Activated naive CD8-positive, alpha-beta T cell treated with anti-CD3 and anti-CD28 coated beads, Interleukin-2, amount 10 ng/mL, durations not matched to agents 7 days and 5 days (primary cell): Measurements from ENCODE around the gene TLR7. TPM values are rescaled to one million over a fixed set of nuclear protein-coding genes. Genes with fewer than 3 reads are reported as not detected.

Experiments
- ATAC-seq: fragments of 150-1000 bp; cut with Tn5 transposase; one replicate; pipeline ENCODE4 v1.10.0; 2021; ENCODE audit warnings: low read depth, moderate library complexity
- POLR2A ChIA-PET: fragments of 350-600 bp; sonication (Branson Sonifier 250); formaldehyde crosslinking; loops from one replicate; lab custom pipeline; 2021; ENCODE audit warnings: antibody characterized with exemption; lab: Charles Lee
- DNase-seq: peaks from one replicate; pipeline ENCODE4 v3.0.0; 2021
- H3K27ac Mint-ChIP-seq: one replicate; pipeline ENCODE4 v1.8.0; 2022; ENCODE audit warnings: mild to moderate bottlenecking, mixed read lengths
- H3K27me3 Mint-ChIP-seq: one replicate; pipeline ENCODE4 v1.8.0; 2022; ENCODE audit warnings: mild to moderate bottlenecking, moderate library complexity, mixed read lengths
- H3K36me3 Mint-ChIP-seq: one replicate; pipeline ENCODE4 v1.8.0; 2021; ENCODE audit warnings: mild to moderate bottlenecking, mixed read lengths
- H3K4me1 Mint-ChIP-seq: one replicate; pipeline ENCODE4 v1.8.0; 2021; ENCODE audit warnings: mixed read lengths
- H3K4me3 Mint-ChIP-seq: one replicate; pipeline ENCODE4 v1.8.0; 2022; ENCODE audit warnings: mild to moderate bottlenecking, moderate library complexity, mixed read lengths
- H3K9me3 Mint-ChIP-seq: one replicate; pipeline ENCODE4 v1.8.0; 2021; ENCODE audit warnings: mixed read lengths
- total RNA-seq, 2 experiments: library from RNA; stranded (reverse); gene quantifications; one replicate each; pipeline ENCODE4 v1.2.3, GENCODE V29; 2021

Gene TLR7
- total RNA-seq, 2 experiments from 2014 or later, result 0.31 to 0.33 TPM

GRCh38 chrX:12894074-12895030, 27.5 kb downstream of the TLR7 start:
- H3K4me1 Mint-ChIP-seq, result peaks cover 32% of the 10 kb centered on the region
- ATAC-seq (peak; percentile 57), DNase-seq (peak; percentile 44)
- POLR2A ChIA-PET, result no interaction called here
- no peak overlapping the region for H3K4me3 Mint-ChIP-seq
- H3K27ac Mint-ChIP-seq, result no peak overlapping the region
- no peaks in the 10 kb centered on the region for H3K27me3 Mint-ChIP-seq
- H3K9me3 Mint-ChIP-seq, result no peaks in the 10 kb centered on the region
- H3K36me3 Mint-ChIP-seq, result no peaks in the 10 kb centered on the region

- Mint-ChIP-seq H3K4me3 (no peak overlapping the region), H3K36me3 (no peaks in the 10 kb centered on the region), H3K27me3 (no peaks in the 10 kb centered on the region), H3K4me1 (peaks cover 24% of the 10 kb centered on the region), H3K27ac (no peak overlapping the region), H3K9me3 (no peaks in the 10 kb centered on the region)
- ATAC-seq (no peak), DNase-seq (no peak)
- POLR2A ChIA-PET, result no interaction called here
Measured at GRCh38 chrX:12895866-12896265, 29.0 kb downstream of the TLR7 start.

- POLR2A ChIA-PET, result no interaction called here
Measured at GRCh38 chrX:12896935-12897334, 30.1 kb downstream of the TLR7 start.

DNA sequence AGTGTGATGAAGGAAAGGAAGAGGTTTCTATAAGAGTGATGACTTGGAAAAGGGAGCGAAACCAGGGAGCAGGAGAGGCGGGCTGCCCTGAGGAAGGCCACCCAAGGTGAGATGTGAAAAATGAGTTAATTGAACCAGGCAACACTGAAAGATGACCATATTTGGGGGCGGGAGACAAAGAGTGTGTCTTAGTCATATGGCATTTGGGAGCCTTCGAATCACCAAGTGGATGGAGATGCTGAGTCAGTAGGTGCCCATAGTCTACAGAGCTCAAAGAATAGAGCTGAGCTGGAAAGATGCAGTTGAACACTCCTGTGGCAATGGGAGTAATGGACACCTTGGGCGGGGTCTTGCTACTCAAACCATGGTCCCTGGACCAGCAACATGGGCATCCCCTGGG, 31.2 kb downstream of the TLR7 start:
- Mint-ChIP-seq H3K36me3 (no peaks in the 10 kb centered on the region), H3K27ac (no peak overlapping the region), H3K4me1 (peaks cover 15% of the 10 kb centered on the region), H3K9me3 (no peaks in the 10 kb centered on the region), H3K27me3 (no peaks in the 10 kb centered on the region), H3K4me3 (no peak overlapping the region)
- DNase-seq (no peak), ATAC-seq (no peak)
- POLR2A ChIA-PET, result no interaction called here

More at GRCh38 chrX:12896935-12897334, 30.1 kb downstream of the TLR7 start:
- no peak for DNase-seq
- Mint-ChIP-seq H3K4me3 (no peak overlapping the region), H3K4me1 (peaks cover 23% of the 10 kb centered on the region), H3K9me3 (no peaks in the 10 kb centered on the region), H3K27ac (no peak overlapping the region), H3K36me3 (no peaks in the 10 kb centered on the region), H3K27me3 (no peaks in the 10 kb centered on the region)
- no peak for ATAC-seq

GRCh38 chrX:12899506-12899905, 32.6 kb downstream of the TLR7 start:
- POLR2A ChIA-PET, result no interaction called here
- Mint-ChIP-seq H3K27me3 (no peaks in the 10 kb centered on the region), H3K36me3 (no peaks in the 10 kb centered on the region), H3K4me1 (peaks cover 11% of the 10 kb centered on the region), H3K27ac (no peak overlapping the region), H3K4me3 (no peak overlapping the region), H3K9me3 (no peaks in the 10 kb centered on the region)
- ATAC-seq, result no peak
- no peak for DNase-seq

GRCh38 chrX:12901486-12901885, 34.6 kb downstream of the TLR7 start:
- H3K4me3 Mint-ChIP-seq, result no peak overlapping the region
- no peak overlapping the region for H3K27ac Mint-ChIP-seq
- H3K4me1 Mint-ChIP-seq, result peaks cover 8% of the 10 kb centered on the region
- no peaks in the 10 kb centered on the region for H3K27me3 Mint-ChIP-seq
- DNase-seq, result peak; percentile 66
- ATAC-seq, result no peak
- H3K9me3 Mint-ChIP-seq, result no peaks in the 10 kb centered on the region
- POLR2A ChIA-PET, result interaction anchor here (0.7 kb wide), 2 partner anchors 16 to 58 kb away, joined by 7 read pairs; no protein-coding TSS in a partner anchor
- no peaks in the 10 kb centered on the region for H3K36me3 Mint-ChIP-seq

DNA sequence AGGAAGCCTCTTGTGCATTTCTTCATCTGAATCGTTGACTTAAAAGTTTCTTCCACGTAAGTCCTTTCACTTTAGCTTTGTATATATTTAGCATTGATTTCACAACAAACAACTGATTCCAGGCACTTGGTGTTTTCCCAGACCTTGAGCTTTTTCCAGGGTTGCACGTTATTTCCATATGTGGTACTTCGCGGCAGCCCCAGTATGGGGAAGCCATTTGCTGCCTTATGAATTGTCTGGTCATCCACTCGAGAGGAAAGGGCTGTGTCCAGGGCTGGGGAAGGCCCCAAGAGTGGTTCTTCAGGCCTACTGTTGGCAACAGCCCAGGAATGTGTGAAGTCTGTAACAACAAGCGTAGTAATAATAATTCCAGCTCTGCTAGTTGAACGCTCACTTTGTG, 36.8 kb downstream of the TLR7 start:
- DNase-seq, result no peak
- Mint-ChIP-seq H3K4me3 (no peak overlapping the region), H3K27ac (no peak overlapping the region), H3K27me3 (no peaks in the 10 kb centered on the region), H3K9me3 (no peaks in the 10 kb centered on the region), H3K4me1 (peaks cover 8% of the 10 kb centered on the region), H3K36me3 (no peaks in the 10 kb centered on the region)
- POLR2A ChIA-PET, result no interaction called here
- ATAC-seq, result no peak

DNA sequence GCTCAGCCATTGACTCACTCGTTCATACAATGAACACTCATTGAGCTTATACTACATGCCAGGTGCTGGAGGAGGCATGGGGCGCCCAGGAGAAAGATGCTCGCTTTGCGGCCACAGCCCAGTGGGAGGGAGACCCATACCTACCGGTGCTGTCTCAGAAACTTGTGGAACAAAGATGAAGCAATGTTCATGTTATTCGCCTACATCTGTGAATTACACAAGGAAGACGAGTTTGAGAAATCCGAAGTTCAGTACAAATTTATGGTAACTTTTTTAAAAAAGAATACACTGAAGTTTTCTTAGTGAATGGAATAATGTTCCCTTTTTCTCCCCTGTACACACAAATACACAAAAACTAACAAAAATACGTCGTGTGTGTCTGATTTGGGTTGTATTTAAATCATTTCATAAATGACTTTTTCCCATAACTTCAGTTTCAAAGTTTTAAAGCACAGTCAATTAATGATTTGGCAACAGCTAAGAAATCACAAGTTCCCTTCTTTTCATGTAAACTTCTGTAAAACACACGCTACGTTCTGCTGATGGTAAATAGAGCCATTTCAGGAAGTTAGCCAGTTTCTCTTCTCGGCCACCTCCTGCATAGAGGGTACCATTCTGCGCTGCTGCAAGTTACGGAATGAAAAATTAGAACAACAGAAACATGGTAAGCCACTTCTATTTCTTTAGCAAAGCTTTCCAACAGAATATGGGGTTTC, 39.3 kb downstream of the TLR7 start, which contains the start of gene TLR8:
Gene TLR8 (plus strand): TSS at position 575 of the 716 bp plus-strand sequence. CDS start 87 bp downstream, at position 662.
- H3K27ac Mint-ChIP-seq, result no peak within 1 kb of the TSS
- H3K4me3 Mint-ChIP-seq, result no peak within 1 kb of the TSS
- no peaks in the 10 kb centered on the region for H3K9me3 Mint-ChIP-seq
- no peaks in the 10 kb centered on the region for H3K27me3 Mint-ChIP-seq
- ATAC-seq (no peak), DNase-seq (no peak)
- no peaks in the 10 kb centered on the region for H3K36me3 Mint-ChIP-seq
- POLR2A ChIA-PET, result no interaction called here
- H3K4me1 Mint-ChIP-seq, result peaks cover 14% of the 10 kb centered on the region

- H3K36me3 Mint-ChIP-seq, result no peaks in the 10 kb centered on the region
- H3K9me3 Mint-ChIP-seq, result no peaks in the 10 kb centered on the region
- H3K4me3 Mint-ChIP-seq, result no peak overlapping the region
- ATAC-seq (no peak), DNase-seq (no peak)
- H3K27me3 Mint-ChIP-seq, result no peaks in the 10 kb centered on the region
- POLR2A ChIA-PET, result no interaction called here
- H3K27ac Mint-ChIP-seq, result no peak overlapping the region
- H3K4me1 Mint-ChIP-seq, result peaks cover 13% of the 10 kb centered on the region
Measured at GRCh38 chrX:12910423-12911121, 43.7 kb downstream of the TLR7 start.

GRCh38 chrX:12911122-12911470, 44.2 kb downstream of the TLR7 start:
- ATAC-seq, result no peak

GRCh38 chrX:12912791-12913482, 46.1 kb downstream of the TLR7 start:
- Mint-ChIP-seq H3K36me3 (no peaks in the 10 kb centered on the region), H3K9me3 (no peaks in the 10 kb centered on the region)
- POLR2A ChIA-PET, result no interaction called here

More at GRCh38 chrX:12911122-12911470, 44.2 kb downstream of the TLR7 start:
- no peak for DNase-seq
- Mint-ChIP-seq H3K27ac (no peak overlapping the region), H3K4me1 (peaks cover 13% of the 10 kb centered on the region), H3K4me3 (no peak overlapping the region), H3K27me3 (no peaks in the 10 kb centered on the region), H3K9me3 (no peaks in the 10 kb centered on the region), H3K36me3 (no peaks in the 10 kb centered on the region)
- POLR2A ChIA-PET, result no interaction called here

DNA sequence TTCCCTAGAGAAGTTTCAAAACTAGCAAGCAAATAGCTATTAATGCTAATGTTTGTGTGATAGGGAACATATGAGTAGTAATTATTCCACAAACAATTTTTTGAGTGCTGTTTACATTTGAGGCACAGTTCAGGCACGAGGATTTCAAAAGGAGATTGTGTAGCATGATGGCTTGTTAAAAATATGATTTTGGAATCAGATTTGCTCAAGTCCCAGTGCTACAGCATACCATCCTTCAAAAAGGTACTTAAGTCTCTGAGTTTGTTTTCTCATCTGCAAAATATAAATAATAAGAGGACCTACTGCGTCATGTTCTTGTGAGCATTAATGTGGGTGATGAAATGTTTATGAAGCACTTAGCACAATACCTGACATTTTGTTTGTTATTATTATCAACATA, 50.9 kb downstream of the TLR7 start:
- Mint-ChIP-seq H3K4me3 (no peak overlapping the region), H3K4me1 (no peaks in the 10 kb centered on the region), H3K36me3 (no peaks in the 10 kb centered on the region), H3K9me3 (no peaks in the 10 kb centered on the region), H3K27me3 (no peaks in the 10 kb centered on the region), H3K27ac (no peak overlapping the region)
- no peak for DNase-seq
- POLR2A ChIA-PET, result interaction anchor here (0.5 kb wide), 1 partner anchor 16 kb away, joined by 7 read pairs; no protein-coding TSS in a partner anchor
- no peak for ATAC-seq

More at GRCh38 chrX:12912791-12913482, 46.1 kb downstream of the TLR7 start:
- H3K27me3 Mint-ChIP-seq, result no peaks in the 10 kb centered on the region
- no peak overlapping the region for H3K4me3 Mint-ChIP-seq
- ATAC-seq (no peak), DNase-seq (no peak)
- no peak overlapping the region for H3K27ac Mint-ChIP-seq
- peaks cover 13% of the 10 kb centered on the region for H3K4me1 Mint-ChIP-seq

DNA sequence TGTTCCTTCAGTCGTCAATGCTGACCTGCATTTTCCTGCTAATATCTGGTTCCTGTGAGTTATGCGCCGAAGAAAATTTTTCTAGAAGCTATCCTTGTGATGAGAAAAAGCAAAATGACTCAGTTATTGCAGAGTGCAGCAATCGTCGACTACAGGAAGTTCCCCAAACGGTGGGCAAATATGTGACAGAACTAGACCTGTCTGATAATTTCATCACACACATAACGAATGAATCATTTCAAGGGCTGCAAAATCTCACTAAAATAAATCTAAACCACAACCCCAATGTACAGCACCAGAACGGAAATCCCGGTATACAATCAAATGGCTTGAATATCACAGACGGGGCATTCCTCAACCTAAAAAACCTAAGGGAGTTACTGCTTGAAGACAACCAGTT, 52.2 kb downstream of the TLR7 start:
- no peak for DNase-seq
- H3K4me1 Mint-ChIP-seq, result no peaks in the 10 kb centered on the region
- H3K27me3 Mint-ChIP-seq, result no peaks in the 10 kb centered on the region
- POLR2A ChIA-PET, result no interaction called here
- H3K27ac Mint-ChIP-seq, result no peak overlapping the region
- no peaks in the 10 kb centered on the region for H3K9me3 Mint-ChIP-seq
- H3K36me3 Mint-ChIP-seq, result no peaks in the 10 kb centered on the region
- no peak overlapping the region for H3K4me3 Mint-ChIP-seq
- ATAC-seq, result no peak
